A549 (cell line): ENCODE measurements around the gene RANBP3. TPM values are rescaled to one million over a fixed set of nuclear protein-coding genes. Genes with fewer than 3 reads are reported as not detected.

Experiments used
- ATAC-seq, 2 experiments: fragments of 200-7000 bp in 1 of 2; fragments of >200 bp in 1 of 2; cut with Nextera tagmentation in 1 of 2; cut with Tn5 transposase in 1 of 2; 3 replicates each; pipeline versions ENCODE4 v1.8.0 to v1.9.1; 2018 to 2020; ENCODE audit warnings: mild to moderate bottlenecking in 1 of 2, moderate library complexity in 1 of 2
- CTCF ChIA-PET: fragments of 300-600 bp; sonication (Branson Sonifier 250); formaldehyde crosslinking; extraction: SDS; loops from one replicate; lab custom pipeline; 2021; ENCODE audit warnings: antibody characterized with exemption, inconsistent platforms; lab: Yijun Ruan, JAX
- POLR2A ChIA-PET: fragments of 350-600 bp; formaldehyde crosslinking; extraction: SDS; loops from one replicate; lab custom pipeline; 2021; ENCODE audit warnings: antibody characterized with exemption, inconsistent platforms; lab: Yijun Ruan, JAX
- DNase-seq, 2 experiments: peaks; one replicate each; pipeline versions ENCODE4 v3.0.0 to v3.0.0-alpha.2; 2011 to 2016; ENCODE audit warnings: low read depth in 1 of 2, low spot score in 1 of 2
- FAIRE-seq: peaks from 2 replicates; lab custom pipeline; 2011; peaks lifted over from hg19 to GRCh38; lab: Jason Lieb, UNC
- H3K27ac ChIP-seq, 2 experiments: fragments of >200 bp; sonication (Bioruptor Twin); formaldehyde crosslinking; 3 replicates each; pipeline ENCODE4 v1.5.1; 2016 to 2017
- H3K4me1 ChIP-seq: fragments of >200 bp; sonication (Bioruptor Twin); formaldehyde crosslinking; 3 replicates; pipeline ENCODE4 v1.6.1; 2016
- H3K4me2 ChIP-seq: fragments of >200 bp; sonication (Bioruptor Twin); formaldehyde crosslinking; 3 replicates; pipeline ENCODE4 v1.6.1; 2016
- H3K4me3 ChIP-seq: fragments of >200 bp; sonication (Bioruptor Twin); formaldehyde crosslinking; 3 replicates; pipeline ENCODE4 v1.5.1; 2016
- H3K9me3 ChIP-seq: fragments of >200 bp; sonication (Bioruptor Twin); formaldehyde crosslinking; 3 replicates; pipeline ENCODE4 v1.6.1; 2016
- CHD4 ChIP-seq: fragments of 200-600 bp; sonication (generic); IDR thresholded peaks from 2 replicates; pipeline ENCODE4 v1.6.1; 2016; ENCODE audit warnings: antibody characterized with exemption, mild to moderate bottlenecking, borderline replicate concordance
- FOXS1 ChIP-seq: fragments of 250-450 bp; sonication (Bioruptor Pico); IDR thresholded peaks from 2 replicates; pipeline ENCODE4 v1.5.0; 2020; ENCODE audit warnings: mild to moderate bottlenecking, moderate library complexity
- GATA3 ChIP-seq: IDR thresholded peaks from 2 replicates; pipeline ENCODE4 v1.6.1; 2012; ENCODE audit warnings: borderline replicate concordance
- KDM1A ChIP-seq: fragments of 200-600 bp; sonication (generic); IDR thresholded peaks from 2 replicates; pipeline ENCODE4 v1.6.1; 2016; ENCODE audit warnings: low read depth, mild to moderate bottlenecking
- KDM5A ChIP-seq: fragments of 200-600 bp; sonication (generic); IDR thresholded peaks from 2 replicates; pipeline ENCODE4 v1.6.1; 2016; ENCODE audit warnings: antibody characterized with exemption, mild to moderate bottlenecking
- MAFK ChIP-seq: fragments of 450-650 bp; IDR thresholded peaks from 2 replicates; pipeline ENCODE4 v1.6.1; 2014; ENCODE audit not compliant: partially characterized antibody
- MYC ChIP-seq: IDR thresholded peaks from 2 replicates; pipeline ENCODE4 v1.6.1; 2012; ENCODE audit warnings: mild to moderate bottlenecking, inconsistent platforms, low read length, improper control_type of control experiment, borderline replicate concordance
- POLR2A ChIP-seq: IDR thresholded peaks from 2 replicates; pipeline ENCODE4 v1.6.1; 2012; ENCODE audit warnings: mild to moderate bottlenecking, low read length
- RARB ChIP-seq: fragments of 250-450 bp; sonication (Bioruptor Pico); IDR thresholded peaks from 2 replicates; pipeline ENCODE4 v1.8.0; 2021; ENCODE audit warnings: mild to moderate bottlenecking, moderate library complexity
- RNF2 ChIP-seq: fragments of 200-600 bp; sonication (generic); IDR thresholded peaks from 2 replicates; pipeline ENCODE4 v1.6.1; 2016; ENCODE audit warnings: low read depth, mild to moderate bottlenecking, antibody characterized with exemption, moderate library complexity, borderline replicate concordance
- TFCP2L1 ChIP-seq: fragments of 250-450 bp; sonication (Bioruptor Pico); IDR thresholded peaks from 2 replicates; pipeline ENCODE4 v1.5.0; 2021; ENCODE audit warnings: mild to moderate bottlenecking
- TP53 ChIP-seq: fragments of 250-450 bp; sonication (Bioruptor Pico); IDR thresholded peaks from 2 replicates; pipeline ENCODE4 v1.5.0; 2021; ENCODE audit warnings: mild to moderate bottlenecking, moderate library complexity
- ZFP36 ChIP-seq: fragments of 450-650 bp; IDR thresholded peaks from 2 replicates; pipeline ENCODE4 v1.6.1; 2014; ENCODE audit warnings: borderline replicate concordance; ENCODE audit not compliant: partially characterized antibody
- WGBS: methylation state at CpG from one replicate; pipeline ENCODE4 v1.1.6; 2017; ENCODE audit errors: missing lambda C conversion rate; 5-methylcytosine and 5-hydroxymethylcytosine counted together
- polyA plus RNA-seq, 4 experiments: library from polyadenylated mRNA; depleted of rRNA in 3 of 4; stranded (reverse); fragments of >200 nt; fragmentation: RNase III in 1 of 4; extraction: RNeasy Plus Mini Kit Qiagen cat#74134 plus additional on column Dnase treatment in 1 of 4; gene quantifications; 2 replicates in 3 of 4; 3 replicates in 1 of 4; pipeline ENCODE4 v1.2.3, GENCODE V29; 2011 to 2017
- TF ChIP-seq, protein P1 (sequence below): IDR thresholded peaks from 2 replicates; pipeline ENCODE4 v1.6.1; 2012
- TF ChIP-seq, protein P2 (sequence below): fragments of >200 bp; sonication (Bioruptor Twin); formaldehyde crosslinking; IDR thresholded peaks from 2 replicates; pipeline ENCODE4 v1.6.1; 2016
- TF ChIP-seq, protein P3 (sequence below): fragments of 250-450 bp; sonication (Bioruptor Pico); IDR thresholded peaks from 2 replicates; pipeline ENCODE4 v1.5.0; 2020; ENCODE audit warnings: low read depth, mild to moderate bottlenecking, moderate library complexity
- TF ChIP-seq, protein P4 (sequence below): fragments of >200 bp; sonication (Bioruptor Twin); formaldehyde crosslinking; IDR thresholded peaks from 3 replicates; pipeline ENCODE4 v1.6.1; 2016
- TF ChIP-seq, protein P5 (sequence below): fragments of 200-600 bp; sonication (generic); IDR thresholded peaks from 2 replicates; pipeline ENCODE4 v1.6.1; 2016; ENCODE audit warnings: antibody characterized with exemption, mild to moderate bottlenecking, moderate library complexity

The RANBP3 gene
- polyA plus RNA-seq, 2 of the 4 experiments (the other 2 are of a cell fraction) = 39.2 to 53.5 TPM

DNA sequence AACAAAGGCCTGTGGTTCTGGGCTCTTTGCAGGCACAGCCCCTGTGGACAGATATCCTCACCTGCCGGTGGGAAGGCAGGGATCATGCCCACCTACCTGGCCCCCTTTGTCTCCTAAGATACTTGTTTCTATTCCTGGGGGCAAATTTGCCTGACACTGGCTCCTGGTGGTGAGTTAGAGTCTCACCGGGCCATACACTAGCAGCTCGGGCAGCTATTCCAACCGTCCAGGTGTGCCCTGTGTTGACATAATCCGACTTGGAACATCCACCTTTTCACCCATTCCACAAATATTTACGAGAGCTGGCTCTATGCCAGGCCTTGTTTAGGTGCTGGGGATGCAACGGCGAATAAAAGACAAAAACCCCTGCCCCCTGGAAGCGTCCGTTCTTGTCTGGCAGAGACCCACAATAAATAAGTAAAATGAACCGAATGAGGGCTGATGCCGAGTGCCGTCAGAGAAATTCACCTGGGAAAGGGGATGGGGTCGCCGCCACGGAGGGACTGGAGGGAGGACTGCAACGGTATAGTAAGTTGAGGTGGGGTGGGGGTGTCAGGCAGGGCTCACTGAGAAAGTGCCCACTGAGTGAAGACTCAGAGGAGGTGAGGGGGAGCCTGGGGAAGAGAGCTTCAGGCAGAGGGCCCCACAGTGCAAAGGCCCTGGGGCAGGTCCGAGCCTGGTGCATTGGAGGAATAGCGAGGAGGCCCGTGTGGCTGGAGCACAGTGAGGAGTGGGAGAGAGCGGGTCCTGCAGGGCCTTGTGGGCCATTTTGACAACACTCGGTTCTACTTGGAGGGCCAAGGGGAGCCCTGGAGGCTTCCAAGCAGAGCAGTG lies 43.2 kb upstream of the RANBP3 start:
- Histone ChIP-seq H3K9me3 (no peaks in the 10 kb centered on the region), H3K4me2 (no peak overlapping the region), H3K27ac (no peak overlapping the region)
- CTCF ChIA-PET = interaction anchor here (1.3 to 2.4 kb wide), 11 partner anchors 7 to 217 kb away, joined by 3 to 41 read pairs (median 7); partner anchors contain the start of gene NRTN
- WGBS = 88% methylated on average over 22 of the region's 22 CpGs
- FAIRE-seq = no peak
- TF ChIP-seq MYC (no peak), FOXS1 (no peak), GATA3 (no peak), CHD4 (no peak), POLR2A (no peak)
- TF ChIP-seq, all 56 proteins: peak for 0
- Histone ChIP-seq H3K4me3 (no peak overlapping the region), H3K4me1 (no peaks in the 10 kb centered on the region)
- POLR2A ChIA-PET = no interaction called here
- DNase-seq (no peak), ATAC-seq (no peak)

DNA sequence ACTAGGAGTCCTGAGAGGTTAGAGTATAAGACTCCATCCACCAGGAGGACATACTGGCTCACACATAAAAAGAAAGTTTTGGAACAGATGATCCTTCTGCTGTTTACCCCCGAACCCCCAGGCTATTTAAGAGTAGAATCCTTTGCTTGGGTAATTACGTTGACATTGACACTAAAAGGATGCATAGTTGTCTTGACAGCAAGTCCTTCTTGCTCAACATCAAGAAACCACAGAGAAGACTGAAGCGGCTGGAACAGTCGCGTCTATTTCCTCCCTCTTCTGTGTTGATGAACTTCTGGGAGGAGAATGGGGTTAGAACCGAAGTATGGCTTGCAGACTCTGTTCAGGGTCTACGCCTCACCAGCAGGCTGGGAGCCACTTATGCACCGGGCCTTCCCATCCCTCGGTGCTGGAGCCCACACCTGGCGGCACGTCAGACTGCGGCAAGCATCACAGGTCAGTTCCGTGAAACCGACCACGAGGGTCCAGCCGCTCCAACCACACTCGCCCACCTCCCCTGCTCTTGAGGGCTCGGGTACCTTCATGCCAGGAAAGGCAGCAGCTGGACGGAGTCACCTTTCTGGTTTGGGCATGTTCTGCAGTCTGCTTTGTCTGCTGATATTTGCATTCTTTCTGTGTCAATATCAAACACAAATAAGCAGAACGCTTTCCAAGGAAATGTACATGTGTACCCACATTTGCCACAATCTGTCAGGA lies 42.4 kb upstream of the RANBP3 start:
- H3K4me1 ChIP-seq = no peaks in the 10 kb centered on the region
- no peaks in the 10 kb centered on the region for H3K9me3 ChIP-seq
- H3K4me2 ChIP-seq = no peak overlapping the region
- ChIA-PET CTCF (interaction anchor here (2.2 kb wide), 1 partner anchor 32 kb away, joined by 8 read pairs; no protein-coding TSS in a partner anchor), POLR2A (no interaction called here)
- ATAC-seq (no peak), DNase-seq (no peak), FAIRE-seq (no peak)
- H3K27ac ChIP-seq = no peak overlapping the region
- 86% methylated on average over 20 of the region's 20 CpGs for WGBS
- H3K4me3 ChIP-seq = no peak overlapping the region
- TF ChIP-seq TFCP2L1 (CRISPR knock-in tag) (no peak), ZFP36 (no peak), MAFK (no peak), RARB (CRISPR knock-in tag) (no peak), TP53 (CRISPR knock-in tag) (no peak), RNF2 (no peak), KDM1A (no peak), KDM5A (no peak)
- TF ChIP-seq, protein P1, sequence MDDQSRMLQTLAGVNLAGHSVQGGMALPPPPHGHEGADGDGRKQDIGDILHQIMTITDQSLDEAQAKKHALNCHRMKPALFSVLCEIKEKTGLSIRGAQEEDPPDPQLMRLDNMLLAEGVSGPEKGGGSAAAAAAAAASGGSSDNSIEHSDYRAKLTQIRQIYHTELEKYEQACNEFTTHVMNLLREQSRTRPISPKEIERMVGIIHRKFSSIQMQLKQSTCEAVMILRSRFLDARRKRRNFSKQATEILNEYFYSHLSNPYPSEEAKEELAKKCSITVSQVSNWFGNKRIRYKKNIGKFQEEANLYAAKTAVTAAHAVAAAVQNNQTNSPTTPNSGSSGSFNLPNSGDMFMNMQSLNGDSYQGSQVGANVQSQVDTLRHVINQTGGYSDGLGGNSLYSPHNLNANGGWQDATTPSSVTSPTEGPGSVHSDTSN = no peak
- TF ChIP-seq, protein P2, sequence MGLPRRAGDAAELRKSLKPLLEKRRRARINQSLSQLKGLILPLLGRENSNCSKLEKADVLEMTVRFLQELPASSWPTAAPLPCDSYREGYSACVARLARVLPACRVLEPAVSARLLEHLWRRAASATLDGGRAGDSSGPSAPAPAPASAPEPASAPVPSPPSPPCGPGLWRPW = no peak
- TF ChIP-seq, protein P3, sequence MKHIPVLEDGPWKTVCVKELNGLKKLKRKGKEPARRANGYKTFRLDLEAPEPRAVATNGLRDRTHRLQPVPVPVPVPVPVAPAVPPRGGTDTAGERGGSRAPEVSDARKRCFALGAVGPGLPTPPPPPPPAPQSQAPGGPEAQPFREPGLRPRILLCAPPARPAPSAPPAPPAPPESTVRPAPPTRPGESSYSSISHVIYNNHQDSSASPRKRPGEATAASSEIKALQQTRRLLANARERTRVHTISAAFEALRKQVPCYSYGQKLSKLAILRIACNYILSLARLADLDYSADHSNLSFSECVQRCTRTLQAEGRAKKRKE = no peak
- TF ChIP-seq, protein P4, sequence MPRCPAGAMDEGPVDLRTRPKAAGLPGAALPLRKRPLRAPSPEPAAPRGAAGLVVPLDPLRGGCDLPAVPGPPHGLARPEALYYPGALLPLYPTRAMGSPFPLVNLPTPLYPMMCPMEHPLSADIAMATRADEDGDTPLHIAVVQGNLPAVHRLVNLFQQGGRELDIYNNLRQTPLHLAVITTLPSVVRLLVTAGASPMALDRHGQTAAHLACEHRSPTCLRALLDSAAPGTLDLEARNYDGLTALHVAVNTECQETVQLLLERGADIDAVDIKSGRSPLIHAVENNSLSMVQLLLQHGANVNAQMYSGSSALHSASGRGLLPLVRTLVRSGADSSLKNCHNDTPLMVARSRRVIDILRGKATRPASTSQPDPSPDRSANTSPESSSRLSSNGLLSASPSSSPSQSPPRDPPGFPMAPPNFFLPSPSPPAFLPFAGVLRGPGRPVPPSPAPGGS = no peak
- TF ChIP-seq, protein P5, sequence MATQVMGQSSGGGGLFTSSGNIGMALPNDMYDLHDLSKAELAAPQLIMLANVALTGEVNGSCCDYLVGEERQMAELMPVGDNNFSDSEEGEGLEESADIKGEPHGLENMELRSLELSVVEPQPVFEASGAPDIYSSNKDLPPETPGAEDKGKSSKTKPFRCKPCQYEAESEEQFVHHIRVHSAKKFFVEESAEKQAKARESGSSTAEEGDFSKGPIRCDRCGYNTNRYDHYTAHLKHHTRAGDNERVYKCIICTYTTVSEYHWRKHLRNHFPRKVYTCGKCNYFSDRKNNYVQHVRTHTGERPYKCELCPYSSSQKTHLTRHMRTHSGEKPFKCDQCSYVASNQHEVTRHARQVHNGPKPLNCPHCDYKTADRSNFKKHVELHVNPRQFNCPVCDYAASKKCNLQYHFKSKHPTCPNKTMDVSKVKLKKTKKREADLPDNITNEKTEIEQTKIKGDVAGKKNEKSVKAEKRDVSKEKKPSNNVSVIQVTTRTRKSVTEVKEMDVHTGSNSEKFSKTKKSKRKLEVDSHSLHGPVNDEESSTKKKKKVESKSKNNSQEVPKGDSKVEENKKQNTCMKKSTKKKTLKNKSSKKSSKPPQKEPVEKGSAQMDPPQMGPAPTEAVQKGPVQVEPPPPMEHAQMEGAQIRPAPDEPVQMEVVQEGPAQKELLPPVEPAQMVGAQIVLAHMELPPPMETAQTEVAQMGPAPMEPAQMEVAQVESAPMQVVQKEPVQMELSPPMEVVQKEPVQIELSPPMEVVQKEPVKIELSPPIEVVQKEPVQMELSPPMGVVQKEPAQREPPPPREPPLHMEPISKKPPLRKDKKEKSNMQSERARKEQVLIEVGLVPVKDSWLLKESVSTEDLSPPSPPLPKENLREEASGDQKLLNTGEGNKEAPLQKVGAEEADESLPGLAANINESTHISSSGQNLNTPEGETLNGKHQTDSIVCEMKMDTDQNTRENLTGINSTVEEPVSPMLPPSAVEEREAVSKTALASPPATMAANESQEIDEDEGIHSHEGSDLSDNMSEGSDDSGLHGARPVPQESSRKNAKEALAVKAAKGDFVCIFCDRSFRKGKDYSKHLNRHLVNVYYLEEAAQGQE = no peak
